Hematopoietic multipotent progenitor cell treated with erythropoietin and hydrocortisone succinate and interleukin-3 and kit ligand, for 6 days (in vitro differentiated cells): ENCODE results near the gene CHD5.
A peak's percentile ranks its signal among the peaks of the same experiment; 100 is the strongest.

ENCODE experiments used
- DNase-seq: peaks from one replicate; pipeline ENCODE4 v3.0.0-alpha.2; 2015

CHD5 gene

DNA sequence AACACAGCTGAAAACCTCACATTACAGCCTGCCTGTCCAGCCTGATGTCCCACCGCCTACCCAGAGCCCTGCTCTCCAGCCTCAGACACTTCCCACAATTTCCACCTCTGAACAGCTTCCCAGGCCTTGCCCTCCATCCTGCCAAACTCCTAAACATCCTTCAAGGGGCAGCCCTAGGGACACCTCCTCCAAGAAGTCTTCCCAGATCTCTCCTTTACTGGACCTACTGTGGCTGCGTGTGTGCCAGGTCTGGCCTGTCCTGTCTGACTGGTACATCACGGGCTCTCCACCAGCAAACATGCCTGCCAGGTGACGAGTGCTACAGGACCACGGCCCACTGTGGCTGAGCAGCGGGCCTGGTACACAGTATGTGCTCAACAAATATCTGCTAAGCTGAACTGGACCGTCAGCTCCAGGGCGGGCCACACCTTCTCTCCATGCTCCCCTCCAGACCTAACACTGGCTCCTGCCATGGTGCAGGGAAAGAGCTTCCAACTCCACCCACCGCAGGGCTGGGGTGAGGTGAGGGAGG, 28.8 kb downstream of the CHD5 start:
- DNase-seq: no peak

DNA sequence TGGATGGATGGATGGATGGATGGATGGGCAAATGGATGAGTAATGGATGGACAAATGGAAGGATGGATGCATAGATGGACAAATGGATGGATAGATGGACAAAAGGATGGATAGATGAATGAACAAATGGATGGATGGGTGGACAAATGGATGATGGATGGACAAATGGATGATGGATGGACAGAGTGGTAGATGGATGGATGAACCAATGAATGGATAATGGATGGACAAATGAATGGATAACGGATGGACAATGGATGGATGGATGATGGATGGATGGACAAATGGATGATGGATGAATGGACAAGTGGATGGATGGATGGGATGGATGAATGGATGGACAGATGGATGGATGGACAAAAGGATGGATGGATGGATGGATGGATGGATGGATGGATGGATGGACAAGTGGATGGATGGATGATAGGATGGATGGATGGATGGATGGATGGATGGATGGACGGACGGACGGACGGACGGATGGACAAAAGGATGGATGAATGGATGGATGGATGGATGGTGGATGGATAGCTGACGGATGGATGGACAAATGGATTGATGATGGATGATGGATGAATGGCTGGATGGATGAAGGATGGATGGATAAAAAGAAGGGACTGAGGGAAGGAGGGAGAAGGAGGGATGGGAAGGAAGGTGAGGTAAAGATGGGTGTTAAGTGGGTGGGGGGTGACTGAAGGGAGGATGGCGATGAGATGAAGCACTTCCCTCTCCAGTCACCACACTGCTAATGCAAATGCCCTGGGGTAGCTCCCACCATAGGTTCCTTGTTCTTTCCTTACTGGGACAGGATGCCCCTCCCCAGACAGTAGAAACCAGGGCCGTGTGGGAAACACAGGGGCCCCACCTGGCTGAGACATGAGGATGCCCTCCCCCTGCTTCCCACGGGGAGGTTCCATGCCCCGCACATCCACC, 29.8 kb downstream of the CHD5 start:
- DNase-seq: no peak

DNA sequence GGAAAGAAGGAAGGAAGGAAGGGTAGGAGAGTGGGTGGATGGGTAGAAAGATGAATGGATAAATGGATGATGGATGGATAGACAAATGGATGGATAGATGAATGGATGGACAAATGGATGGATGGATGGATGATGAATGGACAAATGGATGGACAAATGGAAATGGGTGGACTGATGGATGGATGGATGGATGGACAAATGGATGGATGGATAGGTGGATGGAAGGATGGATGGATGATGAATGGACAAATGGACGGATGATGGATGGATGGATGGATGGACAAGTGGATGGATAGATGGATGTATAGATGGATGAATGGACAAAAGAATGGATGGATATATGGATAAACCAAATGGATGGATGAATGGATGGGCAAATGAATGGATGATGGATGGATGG, 30.5 kb downstream of the CHD5 start:
- DNase-seq: no peak

DNA sequence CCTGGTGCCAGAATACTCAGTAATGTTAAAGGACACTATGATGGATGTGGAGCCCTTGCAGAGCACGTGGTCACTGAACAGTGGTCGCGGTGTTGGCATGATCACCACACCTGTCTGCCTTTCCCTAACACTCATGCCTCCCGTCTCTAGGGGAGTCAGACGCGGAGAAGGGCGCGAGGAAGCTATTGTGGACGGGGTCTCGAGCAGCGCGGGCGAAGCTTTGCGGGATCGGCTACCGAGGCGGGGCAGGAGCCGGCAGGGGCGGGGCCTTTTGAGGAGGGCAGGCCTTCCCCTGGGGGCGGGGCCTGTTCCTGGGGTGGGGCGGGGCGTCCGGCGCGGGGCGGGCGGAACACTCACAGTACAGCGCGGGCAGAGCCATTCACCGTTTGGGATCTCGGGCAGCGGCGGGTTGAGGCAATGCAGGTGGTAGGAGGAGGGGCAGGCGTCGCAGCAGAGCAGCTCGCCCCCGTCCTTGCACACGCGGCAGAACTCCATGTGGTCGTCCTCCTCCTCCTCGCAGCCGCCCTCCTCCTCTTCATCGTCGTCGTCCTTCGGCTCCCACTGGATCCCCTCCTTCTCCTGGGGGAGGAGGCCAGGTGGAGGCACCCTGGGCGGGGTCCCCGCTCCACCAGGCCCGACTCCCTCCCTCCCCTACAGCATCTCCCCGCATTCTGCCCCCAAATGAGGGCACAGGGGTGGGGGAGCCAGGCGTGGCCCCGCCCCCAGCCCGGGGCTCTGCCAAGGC, 31.5 kb downstream of the CHD5 start:
- peak; percentile 85 for DNase-seq

DNA sequence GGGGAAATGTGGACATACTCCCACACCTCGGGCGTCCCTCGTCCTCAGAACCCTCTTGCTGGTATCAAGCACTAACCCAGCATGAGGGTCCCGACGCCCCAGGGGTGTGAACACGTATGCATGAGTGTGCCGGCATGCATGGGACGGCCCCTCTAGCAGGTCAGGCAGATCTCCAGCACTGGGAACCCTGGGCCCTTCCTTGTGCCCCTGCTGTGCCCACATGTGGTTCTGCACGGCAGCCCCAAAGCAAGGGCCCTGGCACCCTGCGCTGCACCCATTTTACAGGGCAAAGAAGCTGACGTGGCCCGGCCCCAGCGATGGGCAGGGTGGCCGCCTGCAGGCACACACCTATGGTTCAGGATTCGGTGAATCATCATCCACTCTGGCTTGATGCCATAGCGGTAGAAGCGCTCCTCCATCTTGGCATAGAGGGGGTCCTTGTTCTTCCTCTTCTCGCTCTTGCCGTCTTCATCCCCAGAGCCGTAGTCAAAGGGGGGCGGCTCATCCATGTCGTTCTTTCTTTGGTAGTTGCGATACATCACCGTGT, 34.2 kb downstream of the CHD5 start:
- DNase-seq: no peak

DNA sequence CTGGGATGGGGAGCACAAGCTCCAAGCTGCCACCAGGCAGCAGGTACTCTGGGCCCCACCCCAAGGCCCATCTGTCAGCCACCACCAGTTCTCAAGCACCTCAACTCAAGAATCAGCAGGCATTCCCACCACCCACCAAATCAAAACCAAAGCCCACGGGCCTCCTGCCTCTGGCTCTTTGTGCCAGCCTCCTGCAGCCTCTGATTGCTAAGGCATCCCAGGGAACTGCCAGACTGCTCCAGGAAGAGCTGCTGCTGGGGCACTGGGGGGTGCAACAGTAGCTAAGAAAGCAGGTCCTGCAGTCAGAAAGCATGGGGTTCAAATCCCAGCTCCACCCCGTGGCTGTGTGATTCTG, 34.7 kb downstream of the CHD5 start:
- no peak for DNase-seq

DNA sequence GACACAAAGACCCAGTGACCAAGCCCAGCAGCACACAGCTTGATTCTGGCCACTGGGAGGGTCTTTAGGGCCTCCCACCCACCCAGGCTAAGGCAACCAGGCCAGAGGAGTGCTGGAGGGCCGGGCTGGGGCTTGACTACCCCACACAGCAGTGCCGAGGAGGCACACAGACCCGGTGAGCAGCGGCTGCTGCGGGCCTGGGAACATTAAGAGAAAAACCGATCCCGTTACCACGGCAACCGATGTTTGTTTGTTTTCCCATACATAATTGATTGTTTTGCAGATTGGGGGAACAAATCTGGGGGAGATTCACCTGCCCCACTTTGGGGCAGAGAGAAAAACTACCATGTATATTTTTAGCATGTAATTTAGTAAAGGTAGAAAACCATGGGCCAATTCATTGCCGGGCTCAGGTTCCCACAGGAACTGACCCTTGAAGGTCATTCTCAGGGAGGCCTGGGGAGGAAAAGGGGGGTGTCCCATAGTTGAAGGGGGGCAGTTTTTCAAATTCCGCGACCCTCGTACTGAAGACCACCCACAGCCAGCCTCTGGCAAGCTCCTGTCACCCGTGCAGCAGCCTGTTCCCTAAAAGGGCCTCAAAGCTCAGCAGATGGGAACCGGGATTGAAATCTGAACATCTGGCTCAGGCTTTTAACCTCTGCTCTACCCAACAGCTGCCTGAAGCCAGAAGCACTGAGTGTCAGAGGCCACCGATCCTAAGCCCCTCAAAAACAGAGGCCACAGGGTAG, 35.3 kb downstream of the CHD5 start:
- no peak for DNase-seq

DNA sequence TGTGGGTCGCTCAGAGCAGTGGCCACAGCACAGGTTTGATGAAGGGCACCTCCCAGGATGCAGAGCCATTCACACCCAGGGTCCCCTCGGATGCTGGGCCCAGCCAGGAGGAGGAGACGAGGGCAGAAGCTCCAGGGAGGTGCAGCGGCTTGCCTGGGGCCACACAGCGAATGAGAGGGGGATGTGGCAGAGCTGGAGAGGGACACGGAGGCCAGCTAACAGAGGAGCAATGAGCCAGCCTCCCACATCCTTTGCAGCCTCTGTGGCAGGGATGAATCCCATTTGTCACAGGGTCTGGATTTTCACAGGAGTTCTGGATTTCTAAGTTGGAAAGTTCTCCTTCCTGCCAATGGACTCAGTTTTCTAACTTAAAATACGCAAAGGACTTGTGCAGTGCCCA, 35.9 kb downstream of the CHD5 start:
- no peak for DNase-seq

DNA sequence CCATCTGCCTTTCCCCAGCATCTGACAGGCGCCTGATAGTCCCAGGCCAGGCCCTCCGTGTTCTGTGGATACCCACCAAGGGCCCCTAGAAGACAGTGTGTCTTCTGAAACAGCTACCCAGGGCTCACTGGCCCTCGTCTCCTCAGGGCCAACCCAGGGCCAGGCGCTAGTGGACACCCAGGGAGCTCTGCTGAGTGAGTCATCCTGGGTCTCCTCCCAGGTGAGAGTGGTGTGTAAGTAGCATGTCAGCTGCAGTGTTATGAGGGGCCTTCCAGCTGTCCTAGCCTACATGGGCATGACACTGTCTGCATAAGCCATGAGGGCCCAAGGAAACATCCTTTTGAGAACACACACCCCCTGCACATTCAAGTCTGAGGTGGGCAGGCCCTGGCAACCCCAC, 36.7 kb downstream of the CHD5 start:
- DNase-seq: no peak

DNA sequence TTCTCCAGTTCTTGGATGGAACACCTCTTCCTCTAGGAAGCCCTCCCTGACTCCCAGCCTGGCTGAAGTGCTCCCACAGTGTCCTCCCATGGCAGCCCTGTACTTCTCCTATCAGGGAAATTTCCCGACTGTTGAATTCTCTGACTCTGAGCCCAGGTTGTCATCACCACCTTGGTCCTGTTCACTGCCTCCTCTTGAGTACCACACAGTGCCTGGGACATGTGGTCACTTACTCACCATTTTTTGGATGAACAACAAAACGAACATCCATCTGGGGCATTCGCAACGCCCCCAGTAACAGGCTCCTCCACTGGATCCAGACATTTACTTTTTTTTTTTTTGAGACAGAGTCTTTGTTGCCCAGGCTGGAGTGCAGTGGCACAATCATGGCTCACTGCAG, 37.4 kb downstream of the CHD5 start:
- no peak for DNase-seq

DNA sequence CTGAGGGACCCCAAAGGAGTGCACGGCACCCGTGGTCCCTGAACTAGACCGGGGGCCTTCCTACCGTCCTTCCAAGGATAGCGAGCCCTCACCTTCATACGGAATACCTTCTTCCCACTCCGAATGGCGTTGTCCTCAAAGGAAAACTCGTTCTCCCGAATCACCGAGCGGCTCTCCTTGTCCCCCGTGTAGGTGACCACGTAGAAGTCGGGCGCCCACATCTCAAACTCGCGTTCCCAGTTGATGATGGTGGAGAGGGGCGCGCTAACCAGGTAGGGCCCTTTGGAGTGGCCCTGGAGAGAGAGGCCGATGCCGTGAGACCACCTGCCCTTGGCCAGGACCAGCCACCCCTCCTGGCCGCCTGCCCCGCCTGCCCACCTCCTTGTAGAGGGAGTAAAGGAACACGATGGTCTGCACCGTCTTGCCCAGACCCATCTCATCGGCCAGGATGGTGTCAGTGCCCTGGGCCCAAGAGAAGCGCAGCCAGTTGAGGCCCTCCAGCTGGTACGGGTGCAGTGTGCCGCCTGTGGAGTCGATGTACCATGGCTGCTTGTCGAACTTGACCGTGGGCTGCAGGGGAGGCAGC, 38.0 kb downstream of the CHD5 start:
- no peak for DNase-seq

DNA sequence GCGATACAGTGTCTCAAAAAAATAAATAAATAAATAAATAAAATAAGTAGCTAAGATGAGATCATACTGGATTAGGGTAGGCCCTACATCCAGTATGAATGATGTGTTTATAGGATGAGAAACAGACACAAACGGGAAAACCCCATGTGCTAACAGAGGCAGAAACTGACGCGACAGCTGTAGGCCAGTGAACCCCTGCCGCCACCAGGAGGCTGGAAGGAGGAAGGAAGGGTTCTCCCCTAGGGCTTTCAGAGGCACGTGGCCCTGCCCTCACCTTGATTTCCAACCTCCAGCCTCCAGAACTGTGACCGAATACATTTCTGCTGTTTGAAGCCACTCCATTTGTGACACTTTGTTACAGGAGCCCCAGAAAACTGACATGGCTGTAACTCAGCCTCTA, 38.5 kb downstream of the CHD5 start:
- peak; percentile 55 for DNase-seq

DNA sequence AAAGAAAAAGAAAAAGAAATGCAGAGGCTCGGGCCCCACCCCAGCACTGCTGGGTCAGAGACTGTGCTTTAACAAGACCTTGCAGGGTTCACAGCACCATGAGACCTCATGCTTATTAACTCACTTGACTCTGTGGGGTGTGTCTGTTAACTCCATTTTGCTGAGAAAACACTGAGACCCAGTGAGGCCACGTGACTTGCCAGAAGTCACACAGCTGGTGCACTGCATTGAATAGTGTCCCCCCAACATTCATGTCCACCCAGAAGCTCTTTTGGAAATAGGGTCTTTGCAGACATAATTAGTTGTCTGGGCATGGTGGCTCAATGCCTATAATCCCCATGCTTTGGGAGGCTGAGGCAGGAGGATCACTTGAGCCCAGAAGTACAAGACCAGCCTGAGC, 39.7 kb downstream of the CHD5 start:
- DNase-seq: no peak

DNA sequence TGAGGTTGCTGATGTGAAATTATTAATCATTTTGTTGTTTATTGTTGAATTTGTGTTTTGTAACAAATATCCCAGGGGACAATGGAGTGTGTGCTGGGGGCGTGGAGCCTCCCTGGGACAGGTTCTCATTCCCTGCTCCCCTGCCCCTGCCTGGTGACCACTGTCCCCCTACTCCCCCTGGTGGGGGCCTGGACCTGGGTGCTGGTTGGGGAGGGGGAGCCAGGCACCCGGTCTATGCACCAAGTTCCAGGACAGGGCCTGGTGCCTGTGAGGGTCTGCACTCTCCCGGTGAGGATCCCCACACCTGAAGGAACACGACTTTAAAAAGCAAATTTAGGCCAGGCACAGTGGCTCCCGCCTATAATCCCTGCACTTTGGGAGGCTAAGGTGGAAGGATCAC, 42.4 kb downstream of the CHD5 start:
- DNase-seq: no peak

DNA sequence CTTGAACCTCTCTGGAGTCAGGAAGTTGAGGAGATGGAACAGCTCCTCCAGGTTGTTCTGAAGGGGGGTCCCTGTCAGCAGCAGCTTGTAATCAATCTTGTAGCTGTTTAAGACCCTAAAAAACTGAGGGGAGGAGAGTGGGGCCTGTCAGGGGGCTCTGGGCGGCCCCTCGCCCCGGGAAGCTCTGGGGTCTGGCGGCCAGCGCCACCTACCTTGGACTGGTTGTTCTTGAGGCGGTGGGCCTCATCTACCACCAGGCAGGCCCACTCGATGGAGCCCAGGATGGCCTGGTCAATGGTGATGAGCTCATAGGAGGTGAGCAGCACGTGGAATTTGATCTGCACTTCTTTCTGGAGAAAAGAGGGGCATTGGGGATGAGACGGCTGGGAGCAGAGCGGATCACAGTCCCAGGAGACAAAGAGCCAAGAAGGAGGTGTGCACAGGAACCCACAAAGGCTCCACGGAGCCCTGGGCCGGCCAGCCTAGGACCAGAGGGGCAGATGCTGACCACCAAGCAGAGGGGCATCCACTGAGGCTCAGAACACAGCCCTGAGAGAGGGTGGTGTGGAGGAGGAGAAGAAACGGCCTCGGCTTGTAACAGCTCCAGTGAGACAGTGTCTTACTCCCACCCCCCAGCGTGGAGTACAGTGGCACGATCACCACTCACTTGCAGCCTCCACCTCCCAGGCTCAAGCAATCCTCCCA, 43.5 kb downstream of the CHD5 start:
- no peak for DNase-seq

DNA sequence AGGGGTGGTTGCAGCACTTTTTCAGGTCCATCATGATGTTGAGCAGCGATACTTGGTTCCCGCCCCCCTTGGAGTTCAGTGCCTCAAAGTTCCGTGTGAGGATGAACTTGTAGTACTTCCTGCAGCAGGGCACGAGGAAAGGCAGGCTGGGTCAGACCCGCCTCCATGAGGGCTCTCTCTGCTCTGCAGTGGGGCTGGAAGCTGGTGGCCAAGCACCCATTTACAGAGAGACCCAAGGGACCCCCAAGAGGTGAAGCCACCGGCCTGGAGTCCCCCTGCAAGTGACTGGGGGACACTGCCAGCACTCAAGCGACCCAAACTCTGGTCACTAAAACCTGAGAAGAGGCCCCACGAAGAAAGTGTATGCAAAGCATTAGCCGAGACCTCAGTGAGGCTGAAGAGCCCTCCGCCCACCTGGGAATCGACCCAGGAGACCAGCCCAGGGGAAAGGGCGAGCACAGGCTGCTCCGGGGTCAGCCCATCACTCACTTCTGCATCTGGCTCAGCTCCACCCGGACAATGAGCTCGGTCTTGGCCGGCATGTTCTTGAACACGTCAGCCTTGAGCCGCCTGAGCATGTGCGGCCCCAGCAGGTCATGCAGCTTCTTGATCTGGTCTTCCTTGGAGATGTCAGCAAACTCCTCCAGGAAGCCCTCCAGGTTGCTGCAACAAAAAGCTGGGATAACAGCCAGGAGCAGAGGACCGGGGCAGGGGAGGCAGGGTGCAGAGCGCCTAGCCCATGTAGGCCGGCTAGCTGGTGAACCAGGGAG, 45.2 kb downstream of the CHD5 start:
- no peak for DNase-seq

DNA sequence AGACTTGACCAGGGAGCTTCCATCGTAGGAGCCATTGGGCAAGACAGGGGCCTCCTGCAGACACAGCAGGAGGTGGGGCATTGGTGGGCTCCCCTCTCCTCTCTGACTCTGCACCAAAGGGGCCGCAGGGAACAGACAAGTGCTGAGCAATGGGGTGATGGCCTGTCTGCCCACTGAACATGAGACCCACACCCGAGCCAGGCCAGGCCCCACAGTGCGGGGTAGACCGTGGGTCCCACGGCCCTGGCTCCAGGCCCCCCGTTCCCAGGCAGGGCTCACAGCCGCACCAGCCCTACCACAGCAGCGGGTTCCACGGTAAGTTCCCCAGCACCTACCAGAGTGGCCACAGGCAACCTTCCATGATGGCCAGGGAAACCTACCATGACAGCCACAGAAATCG, 45.9 kb downstream of the CHD5 start:
- DNase-seq: no peak

DNA sequence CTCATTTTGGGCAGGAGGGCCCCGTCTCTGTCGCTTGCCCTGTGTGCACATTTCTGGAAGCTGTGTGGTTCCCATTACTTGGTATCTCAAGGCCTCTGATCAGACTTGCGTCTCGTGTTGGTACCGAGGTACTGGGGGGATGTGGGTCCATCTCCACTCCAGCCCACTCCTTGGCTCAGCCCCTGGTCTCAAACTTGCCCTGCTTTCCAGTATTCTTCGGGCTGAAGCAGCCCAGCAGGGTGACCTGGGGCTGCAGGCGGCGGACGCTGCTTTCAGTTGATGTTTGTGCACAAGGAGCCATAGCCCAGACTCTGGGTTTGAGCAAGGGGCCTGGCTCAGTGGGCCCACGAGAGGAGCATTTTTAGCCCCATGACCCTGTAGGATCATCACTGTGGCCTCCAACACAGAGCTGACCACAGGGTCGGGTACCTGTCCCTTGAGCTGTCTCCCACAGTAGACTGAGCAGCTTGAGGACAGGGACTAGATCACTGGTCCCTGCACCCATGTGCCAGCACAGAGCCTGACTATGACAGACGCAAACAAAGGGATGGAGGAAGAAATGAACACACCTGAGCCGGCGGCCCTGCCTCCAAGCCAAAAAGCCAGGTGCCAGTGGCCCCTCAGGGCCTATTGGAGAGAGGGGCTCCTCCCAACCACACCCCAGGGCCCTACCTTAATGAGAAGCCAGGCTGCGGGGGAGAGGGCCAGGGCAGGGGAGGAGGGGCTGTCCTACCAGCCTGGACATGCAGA, 46.8 kb downstream of the CHD5 start:
- no peak for DNase-seq

DNA sequence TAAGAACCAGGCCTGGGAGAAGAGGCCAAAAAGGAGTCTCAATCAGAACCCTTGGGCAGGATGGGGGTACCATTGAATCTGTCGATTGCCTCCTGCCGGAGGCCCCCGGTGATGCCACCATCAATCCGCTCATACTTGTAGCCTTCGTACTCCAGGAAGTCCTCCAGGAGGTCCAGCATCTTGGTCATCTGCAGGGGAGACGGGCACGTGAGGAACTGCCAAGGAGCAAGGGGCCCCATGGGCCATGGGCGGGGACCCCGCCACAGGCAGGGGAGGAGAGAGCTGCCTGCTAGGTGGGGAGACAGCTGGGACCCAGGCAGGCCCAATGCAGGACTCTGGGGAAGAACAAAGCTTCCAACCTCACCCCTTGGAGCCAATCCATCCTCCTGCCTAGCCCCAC, 48.6 kb downstream of the CHD5 start:
- DNase-seq: no peak

DNA sequence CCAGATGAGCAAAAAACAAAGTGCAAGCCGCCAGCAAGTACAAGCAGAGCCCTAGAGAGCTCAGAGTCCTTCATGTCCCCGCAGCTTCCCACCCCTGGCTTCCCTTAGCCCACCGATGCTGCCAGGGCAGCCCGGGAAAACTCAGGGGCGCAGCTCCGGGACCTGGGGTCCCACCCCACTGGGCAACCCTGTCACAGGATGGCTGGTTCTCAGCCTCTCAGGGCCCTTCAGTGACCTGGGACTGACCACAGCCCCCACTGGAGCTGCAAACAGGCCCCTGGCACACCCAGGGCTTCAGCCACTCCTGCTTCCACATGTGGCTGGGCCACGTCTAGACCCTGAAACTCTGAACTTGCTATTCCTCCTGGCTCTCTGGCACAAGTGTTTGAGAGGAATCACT, 49.5 kb downstream of the CHD5 start:
- no peak for DNase-seq

DNA sequence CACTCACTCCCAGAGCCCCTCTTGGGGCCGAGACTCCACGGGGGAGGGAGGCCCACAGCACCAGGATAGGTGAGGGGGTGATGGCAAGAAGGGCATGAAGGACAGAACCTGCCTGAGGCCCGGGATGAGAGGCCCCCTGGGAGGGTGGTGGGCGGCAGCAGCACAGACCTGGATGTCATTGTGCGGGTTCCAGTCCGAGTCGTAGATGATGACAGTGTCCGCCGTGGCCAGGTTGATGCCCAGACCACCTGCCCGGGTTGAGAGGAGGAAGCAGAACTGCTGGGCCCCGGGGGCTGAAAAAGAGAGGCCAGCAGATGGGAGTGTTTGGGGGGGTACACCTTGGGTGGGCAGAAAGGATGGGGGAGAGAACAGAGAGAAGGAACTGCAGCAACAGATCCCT, 50.1 kb downstream of the CHD5 start:
- no peak for DNase-seq
